HG02840 (cell line): Measurements from ENCODE around the gene TMEM94.
"Not testable (repeated sequence)": the region's sequence is repeated elsewhere in the genome, so short reads cannot be mapped to it uniquely, and the experiment has no call there.

Experiments
- ATAC-seq: cut with Tn5 transposase; IDR thresholded peaks from one replicate; pipeline ENCODE4 v1.9.1; 2021; ENCODE audit warnings: mild to moderate bottlenecking, moderate library complexity, moderate number of reproducible peaks; ENCODE audit not compliant: unreplicated experiment, low FRiP score

Gene TMEM94

DNA sequence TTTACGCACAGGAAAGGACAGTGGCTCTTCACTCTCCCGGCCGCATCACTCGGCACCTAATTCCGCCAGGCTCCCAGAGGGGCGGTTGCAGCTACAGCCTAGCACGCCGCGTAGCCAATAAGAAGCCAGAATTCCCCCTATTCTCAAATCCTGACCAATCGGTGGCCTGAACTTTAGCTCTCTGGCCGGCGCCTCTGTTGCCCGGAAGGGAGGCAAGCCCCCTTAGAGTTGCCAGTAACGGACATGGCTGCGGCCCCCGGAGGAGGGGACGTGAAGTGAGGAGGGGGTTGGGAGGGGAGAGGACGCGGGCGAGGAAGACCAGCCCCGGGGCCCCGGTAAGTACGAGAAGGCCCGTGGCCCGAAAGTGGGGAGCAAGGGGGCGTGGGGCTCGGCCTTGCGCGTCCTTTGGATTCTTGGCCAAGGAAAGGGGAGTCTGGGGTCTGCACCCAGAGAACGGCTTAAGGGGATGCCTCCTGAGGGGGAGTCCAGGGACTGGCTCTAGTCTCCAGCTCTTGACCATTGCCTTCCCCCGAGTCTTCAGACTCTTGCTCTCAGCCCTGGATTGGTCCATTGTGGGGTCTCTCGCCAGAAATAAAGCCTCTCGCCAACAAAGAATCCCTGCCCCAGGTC, at the start of gene TMEM94:
Gene TMEM94, plus strand, starts transcription at position 219 of the 630 bp plus-strand sequence. CDS start 15,271 bp downstream, outside the sequence.
- ATAC-seq = peak; percentile 89

DNA sequence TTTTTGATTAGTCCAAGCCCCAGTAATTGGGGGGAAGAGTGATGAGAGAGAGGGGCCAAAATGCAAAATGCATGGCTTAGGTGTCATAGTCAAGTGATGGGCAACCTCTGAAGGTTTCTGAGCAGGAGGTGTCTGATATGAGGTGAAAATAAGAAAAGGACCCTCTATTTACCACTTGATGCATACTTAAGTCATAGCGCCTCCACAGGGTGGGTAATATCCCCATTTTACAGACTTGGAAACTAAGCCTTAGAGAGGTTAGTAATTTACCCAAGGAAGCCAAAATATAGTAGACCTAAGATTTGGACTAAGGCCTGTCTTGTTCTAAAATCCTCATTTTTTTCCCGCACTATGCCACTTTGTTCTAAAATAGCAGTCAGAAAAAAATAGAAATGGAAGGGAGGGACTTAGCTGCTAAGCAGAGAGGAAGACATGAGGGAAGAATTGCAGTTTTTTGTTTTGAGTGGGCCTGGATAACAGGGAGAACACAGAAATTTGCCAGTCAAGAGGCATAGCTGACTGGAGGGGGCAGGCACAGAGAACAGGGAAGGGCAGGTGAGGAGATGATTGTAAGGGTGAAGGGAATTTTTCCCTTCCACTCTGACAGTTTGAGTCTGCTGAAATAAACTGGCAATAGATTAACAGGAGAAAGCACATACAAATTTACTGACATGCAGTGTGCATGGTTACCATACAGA, 48.6 kb upstream of the TMEM94 start:
- ATAC-seq = no peak

DNA sequence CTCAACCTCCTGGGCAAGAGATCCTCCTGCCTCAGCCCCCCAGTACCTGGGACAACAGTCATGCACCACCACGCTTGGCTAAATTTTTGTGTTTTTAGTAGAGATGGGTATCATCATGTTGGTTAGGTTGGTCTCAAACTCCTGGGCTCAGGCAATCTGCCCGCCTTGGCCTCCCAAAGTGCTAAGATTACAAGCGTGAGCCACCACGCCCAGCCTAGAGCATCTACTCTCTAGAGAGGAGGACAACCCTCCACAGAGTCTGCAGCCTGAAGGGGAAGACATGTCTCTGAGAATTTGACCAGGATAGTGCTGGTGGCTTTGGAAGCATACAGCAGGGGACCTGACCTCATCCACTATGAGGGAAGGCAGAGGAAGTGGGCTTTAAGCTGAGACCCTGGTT, 46.3 kb upstream of the TMEM94 start:
- ATAC-seq = no peak

GRCh38 chr17:75411328-75412067, 44.9 kb upstream of the TMEM94 start:
- ATAC-seq = no peak

GRCh38 chr17:75412455-75413317, 43.7 kb upstream of the TMEM94 start:
- ATAC-seq = peak; percentile 59

DNA sequence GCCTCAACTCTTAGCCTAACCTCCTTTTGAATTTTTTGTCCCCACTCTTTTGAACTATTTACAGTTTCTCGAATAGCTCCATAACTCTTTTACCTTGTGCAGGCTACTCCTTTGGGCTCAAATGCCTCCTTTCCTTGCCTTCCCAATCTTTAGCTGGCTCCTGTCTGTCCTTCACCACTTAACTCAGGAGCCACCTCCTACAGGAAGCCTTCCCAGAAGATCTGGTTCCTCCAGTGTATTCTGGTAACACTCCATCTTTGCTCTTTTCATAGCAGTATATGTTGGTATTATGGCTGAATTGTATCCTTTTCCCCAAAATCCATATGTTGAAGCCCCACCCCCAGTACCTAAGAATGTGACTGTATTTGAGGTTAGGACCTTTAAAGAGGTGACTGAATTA, 41.9 kb upstream of the TMEM94 start:
- ATAC-seq = no peak

GRCh38 chr17:75416006-75416405, 40.4 kb upstream of the TMEM94 start:
- ATAC-seq = no peak

- no peak for ATAC-seq
Measured at GRCh38 chr17:75417054-75417580, 39.3 kb upstream of the TMEM94 start.

- ATAC-seq = no peak
Measured at GRCh38 chr17:75418531-75418930, 37.9 kb upstream of the TMEM94 start.

DNA sequence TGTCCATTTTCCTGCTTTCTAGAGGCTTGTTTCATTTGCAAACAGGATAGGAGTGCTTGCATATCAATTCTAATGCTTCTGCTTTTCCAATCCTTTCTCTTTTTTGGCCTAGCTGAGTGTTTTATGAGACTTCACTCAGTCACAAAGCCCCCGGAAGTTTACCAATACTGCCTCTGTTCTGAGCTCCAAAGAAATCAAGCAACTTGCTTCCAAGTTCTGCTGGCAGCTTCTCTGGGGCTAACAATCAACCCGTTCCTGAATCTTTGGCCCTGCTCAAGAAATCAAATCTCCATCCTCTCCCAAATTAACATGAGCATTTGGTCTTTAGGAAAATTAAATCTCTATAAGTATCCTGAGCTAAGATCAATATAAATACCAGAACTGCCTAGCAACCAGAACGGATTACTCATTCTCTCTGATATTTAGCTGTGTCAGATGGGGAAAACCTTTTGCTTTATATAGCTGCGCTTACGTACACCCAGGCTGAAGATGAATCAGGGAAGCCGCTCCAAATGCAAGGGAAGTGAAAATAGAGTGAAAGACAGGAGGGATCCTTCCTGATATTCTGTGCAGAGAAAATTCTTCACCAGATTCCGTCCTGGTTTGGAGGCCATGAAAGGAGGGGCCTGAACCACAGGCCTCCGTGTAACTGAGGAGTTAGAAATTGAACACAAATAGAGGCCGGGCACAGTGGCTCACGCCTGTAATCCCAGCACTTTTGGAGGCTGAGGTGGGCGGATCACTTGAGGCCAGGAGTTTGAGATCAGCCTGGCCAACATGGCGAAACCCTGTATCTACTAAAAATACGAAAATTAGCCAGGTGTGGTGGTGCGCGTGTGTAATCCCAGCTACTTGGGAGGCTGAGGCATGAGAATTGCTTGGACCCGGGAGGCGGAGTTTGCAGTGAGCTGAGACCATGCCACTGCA, 27.6 kb upstream of the TMEM94 start:
- ATAC-seq = no peak

DNA sequence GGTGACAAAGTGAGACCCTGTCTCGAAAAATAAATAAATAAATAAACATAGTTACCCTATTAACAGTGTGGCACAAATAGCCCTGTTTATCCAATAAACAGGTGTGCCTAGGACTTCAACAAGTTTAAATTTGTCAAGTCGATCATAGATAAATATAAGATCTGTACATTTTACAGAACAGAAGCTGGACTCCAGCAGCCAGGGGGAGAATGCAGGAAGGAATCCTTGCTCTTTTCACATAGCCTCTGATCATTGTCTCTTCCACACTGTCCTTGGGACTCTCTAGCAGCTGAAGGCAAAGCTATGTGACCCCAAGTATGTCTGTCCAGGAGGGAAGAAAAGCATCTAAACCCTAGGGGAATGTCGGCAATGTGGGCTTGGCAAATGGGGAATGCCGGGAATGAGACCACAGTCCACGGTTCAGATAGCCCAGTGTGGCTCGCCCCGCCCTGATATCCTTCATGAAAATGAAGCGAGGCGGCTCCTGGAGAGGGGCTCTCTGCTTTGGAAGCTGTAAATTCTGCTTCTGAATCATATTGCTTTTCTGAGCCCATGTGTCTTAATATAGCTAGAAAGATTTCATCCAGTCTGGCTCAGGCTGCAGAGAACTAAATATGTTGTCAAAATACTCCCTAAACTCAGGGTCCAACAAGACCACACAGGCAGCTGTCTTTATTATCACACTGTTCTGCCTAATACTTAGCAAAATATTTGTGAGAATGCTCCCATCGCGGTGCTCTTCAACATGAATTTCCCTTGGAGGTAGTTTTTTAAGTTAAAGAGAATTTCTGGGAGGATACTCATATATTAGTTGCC, 26.1 kb upstream of the TMEM94 start:
- no peak for ATAC-seq

DNA sequence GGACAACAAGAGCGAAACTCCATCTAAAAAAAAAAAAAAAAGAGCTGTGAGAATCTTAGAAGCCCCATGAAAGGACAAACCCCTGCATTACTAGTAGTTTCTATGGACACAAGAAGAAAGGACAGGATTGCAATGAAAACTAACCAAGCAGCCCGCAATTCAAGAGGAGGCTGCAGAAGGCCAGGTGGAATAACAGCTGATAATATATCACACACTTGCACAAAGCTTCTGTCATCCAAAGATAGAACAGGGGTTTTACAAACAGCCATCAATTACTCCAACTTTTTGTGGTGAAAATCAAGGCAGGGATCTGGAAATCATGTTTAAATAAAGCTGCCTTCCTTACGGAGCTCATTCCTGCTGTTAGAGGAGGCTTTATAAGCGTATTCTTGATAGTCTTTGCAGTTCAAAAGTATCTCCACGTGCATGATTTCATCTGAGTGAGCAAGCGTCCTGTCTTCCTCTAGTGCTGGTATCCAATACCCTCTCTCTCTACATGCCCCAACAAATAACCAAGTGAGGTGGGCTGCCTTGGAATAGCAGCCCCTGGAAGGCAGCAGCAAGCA, 23.1 kb upstream of the TMEM94 start:
- no peak for ATAC-seq

GRCh38 chr17:75434433-75434832, 22.0 kb upstream of the TMEM94 start:
- ATAC-seq = not testable (repeated sequence)

DNA sequence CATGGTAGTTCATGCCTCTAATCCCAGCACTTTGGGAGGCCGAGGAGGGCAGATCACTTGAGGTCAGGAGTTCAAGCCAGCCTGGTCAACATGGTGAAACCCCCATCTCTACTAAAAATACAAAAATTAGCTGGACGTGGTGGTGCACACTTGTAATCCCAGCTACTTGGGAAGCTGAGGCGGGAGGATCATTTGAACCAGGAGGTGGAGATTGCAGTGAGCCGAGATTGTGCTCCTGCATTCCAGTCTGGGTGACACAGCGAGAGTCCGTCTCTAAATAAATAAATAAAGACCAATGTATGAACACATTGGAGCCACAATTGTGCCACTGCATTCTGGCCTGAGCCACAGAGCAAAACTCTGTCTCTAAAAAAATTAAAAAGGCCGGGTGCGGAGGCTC, 19.0 kb upstream of the TMEM94 start:
- not testable (repeated sequence) for ATAC-seq

- ATAC-seq = no peak
Measured at GRCh38 chr17:75439287-75439686, 17.1 kb upstream of the TMEM94 start.

DNA sequence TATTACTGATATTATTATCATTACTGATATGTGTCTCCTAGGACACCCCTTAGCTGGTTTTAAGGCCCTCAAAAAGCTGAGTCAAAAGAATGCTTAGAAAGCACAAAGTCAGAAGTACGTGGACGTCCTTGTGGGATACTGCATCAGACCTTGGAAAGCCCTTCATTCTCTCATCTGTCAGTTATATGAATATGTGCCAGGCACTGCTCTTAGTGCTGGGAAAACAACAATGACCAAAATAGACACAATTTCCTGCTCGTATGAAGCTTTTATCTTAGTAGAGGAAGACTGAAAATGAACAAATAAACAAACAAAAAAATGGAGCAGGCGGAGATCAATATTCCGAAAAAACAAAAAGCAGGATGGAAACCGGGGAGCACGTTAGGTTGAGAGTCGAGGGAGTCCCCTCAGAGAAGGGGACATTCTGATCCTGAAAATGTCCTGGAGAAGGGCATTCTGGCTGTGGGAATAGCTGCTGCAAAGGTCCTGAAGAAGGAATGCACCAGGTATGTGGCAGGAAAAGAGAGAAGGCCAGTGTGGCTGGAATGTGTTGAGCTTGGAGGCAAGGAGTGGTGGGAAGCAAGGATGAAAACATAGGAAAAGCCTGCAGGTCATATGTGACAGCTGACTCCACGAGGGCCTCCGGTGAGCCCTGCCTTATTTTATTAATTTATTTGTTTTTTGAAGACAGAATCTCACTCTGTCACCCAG, 15.5 kb upstream of the TMEM94 start:
- ATAC-seq = no peak
